Activated CD4-positive, alpha-beta T cell treated with anti-CD3 and anti-CD28 coated beads for 24 hours (primary cell): ENCODE measurements around the gene PEPD.

ENCODE experiments used
- DNase-seq, 2 donors: peaks; one replicate each; pipeline ENCODE4 v3.0.0-alpha.2; 2020; ENCODE audit warnings: low read depth in 2 of 2

PEPD gene

GRCh38 chr19:33407716-33408115 is 113.9 kb downstream of the PEPD start:
- no peak for DNase-seq

GRCh38 chr19:33407140-33407551 is 114.4 kb downstream of the PEPD start:
- DNase-seq = no peak

GRCh38 chr19:33406521-33407139 is 115.0 kb downstream of the PEPD start:
- DNase-seq = peak; percentile 65 to 75

- DNase-seq = no peak
These were observed 115.8 kb downstream of the PEPD start for GRCh38 chr19:33405553-33406461.

GRCh38 chr19:33405254-33405552 is 116.4 kb downstream of the PEPD start:
- DNase-seq = no peak

- DNase-seq = no peak
These were observed 116.9 kb downstream of the PEPD start for GRCh38 chr19:33404506-33405253.

- DNase-seq = no peak
These were observed 117.7 kb downstream of the PEPD start for GRCh38 chr19:33403973-33404304.

GRCh38 chr19:33403221-33403972 is 118.2 kb downstream of the PEPD start:
- DNase-seq = no peak

- no peak for DNase-seq
These were observed 119.0 kb downstream of the PEPD start for GRCh38 chr19:33402421-33403220.

GRCh38 chr19:33401683-33402420 is 119.7 kb downstream of the PEPD start:
- DNase-seq = no peak

GRCh38 chr19:33400856-33401682 is 120.5 kb downstream of the PEPD start:
- DNase-seq = no peak

- DNase-seq = no peak
These were observed 121.6 kb downstream of the PEPD start for GRCh38 chr19:33399745-33400681.

GRCh38 chr19:33399081-33399744 is 122.4 kb downstream of the PEPD start:
- DNase-seq = no peak

- no peak for DNase-seq
These were observed 123.1 kb downstream of the PEPD start for GRCh38 chr19:33398361-33399060.

GRCh38 chr19:33397536-33398360 is 123.8 kb downstream of the PEPD start:
- DNase-seq = no peak
